Measurements from ENCODE around the gene ZNF652. TPM values are rescaled to one million over a fixed set of nuclear protein-coding genes. Genes with fewer than 3 reads are reported as not detected.

ZNF652 gene
- total RNA-seq, 1 donor from 2014 or later = 42.7 TPM

DNA sequence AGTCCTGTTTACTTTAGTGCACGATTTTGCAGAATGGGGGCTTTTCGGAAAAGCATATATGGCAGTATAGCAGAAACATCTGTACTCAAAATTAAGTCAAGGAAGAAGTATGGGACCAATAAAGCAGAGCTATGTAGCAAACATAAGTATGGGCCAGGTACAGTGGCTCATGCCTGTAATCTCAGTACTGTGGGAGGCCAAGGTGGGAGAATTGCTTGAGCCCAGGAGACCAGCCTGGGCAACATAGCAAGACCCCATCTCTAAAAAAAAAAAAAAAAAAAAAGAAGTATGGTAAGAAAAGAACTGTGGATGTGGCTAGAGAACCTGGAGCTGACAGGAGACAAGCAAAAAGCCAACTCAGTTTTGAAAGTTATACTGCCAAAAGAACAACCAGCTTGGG is 36.1 kb downstream of the ZNF652 start:
- Histone ChIP-seq H3K4me3 (no peak overlapping the region), H3K36me3 (no peaks in the 10 kb centered on the region), H3K4me1 (no peaks in the 10 kb centered on the region), H3K9me3 (no peaks in the 10 kb centered on the region), H3K27ac (no peak overlapping the region), H3K27me3 (no peaks in the 10 kb centered on the region)
- TF ChIP-seq POLR2A (IDR thresholded peaks at IDR 0.05) (no peak), POLR2AphosphoS5 (IDR thresholded peaks at IDR 0.05; ENCODE audit: insufficient read depth in 1 of 2, low read depth in 1 of 2) (no peak)
- TF ChIP-seq, protein P1, sequence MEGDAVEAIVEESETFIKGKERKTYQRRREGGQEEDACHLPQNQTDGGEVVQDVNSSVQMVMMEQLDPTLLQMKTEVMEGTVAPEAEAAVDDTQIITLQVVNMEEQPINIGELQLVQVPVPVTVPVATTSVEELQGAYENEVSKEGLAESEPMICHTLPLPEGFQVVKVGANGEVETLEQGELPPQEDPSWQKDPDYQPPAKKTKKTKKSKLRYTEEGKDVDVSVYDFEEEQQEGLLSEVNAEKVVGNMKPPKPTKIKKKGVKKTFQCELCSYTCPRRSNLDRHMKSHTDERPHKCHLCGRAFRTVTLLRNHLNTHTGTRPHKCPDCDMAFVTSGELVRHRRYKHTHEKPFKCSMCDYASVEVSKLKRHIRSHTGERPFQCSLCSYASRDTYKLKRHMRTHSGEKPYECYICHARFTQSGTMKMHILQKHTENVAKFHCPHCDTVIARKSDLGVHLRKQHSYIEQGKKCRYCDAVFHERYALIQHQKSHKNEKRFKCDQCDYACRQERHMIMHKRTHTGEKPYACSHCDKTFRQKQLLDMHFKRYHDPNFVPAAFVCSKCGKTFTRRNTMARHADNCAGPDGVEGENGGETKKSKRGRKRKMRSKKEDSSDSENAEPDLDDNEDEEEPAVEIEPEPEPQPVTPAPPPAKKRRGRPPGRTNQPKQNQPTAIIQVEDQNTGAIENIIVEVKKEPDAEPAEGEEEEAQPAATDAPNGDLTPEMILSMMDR (IDR thresholded peaks at IDR 0.05) = no peak
- no peak for DNase-seq (ENCODE audit: extremely low spot score in 2 of 2)
- intact Hi-C loops (cut with DNase I) = no loop called here

DNA sequence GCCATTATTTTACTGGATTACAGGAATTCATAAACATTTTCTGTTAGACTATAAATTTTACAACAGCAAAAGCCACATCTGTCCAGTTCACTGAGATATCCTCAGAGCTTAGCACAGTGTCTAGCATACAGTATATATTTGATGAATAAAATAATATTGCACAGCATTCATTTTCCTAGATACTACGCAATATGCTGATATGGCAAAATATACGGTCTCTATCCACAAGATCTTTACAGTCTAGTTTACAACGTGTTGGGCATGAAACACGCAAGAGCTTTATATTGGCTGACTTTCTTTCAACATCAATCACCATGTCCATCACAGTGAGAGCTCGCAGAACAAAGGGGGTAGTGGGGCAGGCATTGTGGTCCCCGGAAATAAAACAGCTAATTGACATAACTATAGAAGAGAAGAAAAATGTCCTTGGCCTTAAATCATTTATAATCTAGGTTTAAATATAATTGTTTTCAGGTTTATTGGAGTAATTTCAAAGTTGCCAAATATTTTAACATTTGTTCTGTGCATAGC is 43.5 kb downstream of the ZNF652 start:
- no peak overlapping the region for H3K4me3 ChIP-seq
- TF ChIP-seq POLR2A (IDR thresholded peaks at IDR 0.05) = no peak
- no peak for TF ChIP-seq POLR2AphosphoS5 (IDR thresholded peaks at IDR 0.05; ENCODE audit: insufficient read depth in 1 of 2, low read depth in 1 of 2)
- TF ChIP-seq, protein P1 (IDR thresholded peaks at IDR 0.05) = no peak
- peaks cover 10% of the 10 kb centered on the region for H3K4me1 ChIP-seq
- intact Hi-C loops (cut with DNase I) = loop anchor here (10.0 kb wide), 2 partner anchors 76 to 236 kb away; no protein-coding TSS in a partner anchor
- no peaks in the 10 kb centered on the region for H3K9me3 ChIP-seq
- no peak for DNase-seq (ENCODE audit: extremely low spot score in 2 of 2)
- H3K36me3 ChIP-seq = peaks cover 0 to 7% of the 10 kb centered on the region in 2 donors
- H3K27me3 ChIP-seq = no peaks in the 10 kb centered on the region
- no peak overlapping the region for H3K27ac ChIP-seq

DNA sequence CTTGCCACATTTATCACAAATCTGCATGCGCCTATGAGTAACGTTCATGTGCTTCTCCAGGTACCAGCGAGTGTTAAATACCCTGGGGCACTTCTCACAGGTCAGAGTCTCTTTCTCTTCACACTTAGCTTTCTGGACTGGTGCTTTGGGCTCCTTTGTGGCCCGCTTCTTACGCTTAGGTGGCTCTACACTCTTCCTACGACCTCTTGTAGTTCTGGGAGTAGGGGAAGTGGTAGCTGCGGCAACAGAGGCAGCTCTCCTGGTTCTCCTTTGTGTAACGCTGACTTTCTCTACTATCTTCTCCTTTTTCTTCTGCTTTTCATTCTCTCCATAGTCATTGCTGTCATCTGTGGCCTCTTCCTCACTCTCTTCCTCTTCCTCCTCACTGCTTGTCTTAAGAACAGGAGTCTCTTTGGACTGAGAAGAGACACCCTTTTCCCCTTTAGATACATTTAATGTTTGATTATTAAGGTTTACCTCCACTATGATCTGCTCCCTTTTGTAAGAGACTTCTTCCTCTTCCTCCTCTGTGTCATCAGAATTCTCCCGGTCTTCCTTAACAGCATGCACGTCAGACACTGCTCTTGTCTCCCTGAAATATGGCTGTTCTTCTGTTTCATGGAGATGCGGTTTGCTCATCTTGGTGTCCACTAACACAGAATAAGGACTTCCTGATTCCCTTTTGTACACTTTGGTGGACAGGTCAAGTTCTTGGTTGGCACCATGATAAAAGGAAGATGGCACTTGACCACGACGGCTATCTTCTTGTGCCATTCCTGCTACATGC is 45.0 kb downstream of the ZNF652 start:
- Histone ChIP-seq H3K36me3 (peaks cover 0 to 12% of the 10 kb centered on the region in 2 donors), H3K27me3 (no peaks in the 10 kb centered on the region), H3K4me1 (peaks cover 10% of the 10 kb centered on the region), H3K27ac (no peak overlapping the region), H3K9me3 (no peaks in the 10 kb centered on the region), H3K4me3 (no peak overlapping the region)
- TF ChIP-seq POLR2AphosphoS5 (IDR thresholded peaks at IDR 0.05; ENCODE audit: insufficient read depth in 1 of 2, low read depth in 1 of 2) (no peak), POLR2A (IDR thresholded peaks at IDR 0.05) (no peak)
- TF ChIP-seq, protein P1 (IDR thresholded peaks at IDR 0.05) = no peak
- intact Hi-C loops (cut with DNase I) = loop anchor here (10.0 kb wide), 2 partner anchors 78 to 238 kb away; no protein-coding TSS in a partner anchor
- no peak for DNase-seq (ENCODE audit: extremely low spot score in 2 of 2)

DNA sequence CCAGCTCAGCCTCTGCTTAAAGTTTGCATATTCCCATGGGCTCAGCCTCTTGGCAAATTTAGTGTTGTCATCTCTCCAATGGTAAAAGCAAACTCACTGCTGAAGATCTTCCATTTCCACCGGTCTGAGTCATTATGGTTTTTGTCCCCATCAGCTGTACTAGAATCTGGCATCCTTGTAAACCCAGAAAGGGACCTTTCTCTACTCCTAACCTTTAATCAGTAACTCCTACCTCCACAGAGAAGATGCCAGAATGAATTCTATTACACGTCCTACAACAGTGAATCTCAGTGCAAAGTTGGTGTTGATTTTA is 45.8 kb downstream of the ZNF652 start:
- no peak overlapping the region for H3K4me3 ChIP-seq
- H3K4me1 ChIP-seq = peaks cover 10% of the 10 kb centered on the region
- peaks cover 0 to 20% of the 10 kb centered on the region in 2 donors for H3K36me3 ChIP-seq
- no peaks in the 10 kb centered on the region for H3K27me3 ChIP-seq
- no peaks in the 10 kb centered on the region for H3K9me3 ChIP-seq
- intact Hi-C loops (cut with DNase I) = loop anchor here (10.0 kb wide), 2 partner anchors 79 to 239 kb away; no protein-coding TSS in a partner anchor
- no peak overlapping the region for H3K27ac ChIP-seq
- TF ChIP-seq POLR2AphosphoS5 (IDR thresholded peaks at IDR 0.05; ENCODE audit: insufficient read depth in 1 of 2, low read depth in 1 of 2) = no peak
- TF ChIP-seq, protein P1 (IDR thresholded peaks at IDR 0.05) = no peak
- no peak for DNase-seq (ENCODE audit: extremely low spot score in 2 of 2)

Measured in vagina (tissue), 2 donors.